GM12864 (cell line): ENCODE measurements around the gene HLA-DOA.
A peak's percentile ranks its signal among the peaks of the same experiment; 100 is the strongest.

Source experiments
- DNase-seq: peaks from one replicate; pipeline ENCODE4 v3.0.0-alpha.2; 2011; ENCODE audit warnings: low read depth
- H3K4me3 ChIP-seq: 2 replicates; pipeline ENCODE4 v1.5.1; 2011; ENCODE audit warnings: mild to moderate bottlenecking, low read depth, low read length, control low read depth
- TF ChIP-seq, protein P1 (sequence below): IDR thresholded peaks from 2 replicates; pipeline ENCODE4 v1.5.1; 2011; ENCODE audit warnings: low read depth, mild to moderate bottlenecking, moderate library complexity, low read length, control low read depth, inconsistent platforms; ENCODE audit errors: missing control alignments

HLA-DOA gene

DNA sequence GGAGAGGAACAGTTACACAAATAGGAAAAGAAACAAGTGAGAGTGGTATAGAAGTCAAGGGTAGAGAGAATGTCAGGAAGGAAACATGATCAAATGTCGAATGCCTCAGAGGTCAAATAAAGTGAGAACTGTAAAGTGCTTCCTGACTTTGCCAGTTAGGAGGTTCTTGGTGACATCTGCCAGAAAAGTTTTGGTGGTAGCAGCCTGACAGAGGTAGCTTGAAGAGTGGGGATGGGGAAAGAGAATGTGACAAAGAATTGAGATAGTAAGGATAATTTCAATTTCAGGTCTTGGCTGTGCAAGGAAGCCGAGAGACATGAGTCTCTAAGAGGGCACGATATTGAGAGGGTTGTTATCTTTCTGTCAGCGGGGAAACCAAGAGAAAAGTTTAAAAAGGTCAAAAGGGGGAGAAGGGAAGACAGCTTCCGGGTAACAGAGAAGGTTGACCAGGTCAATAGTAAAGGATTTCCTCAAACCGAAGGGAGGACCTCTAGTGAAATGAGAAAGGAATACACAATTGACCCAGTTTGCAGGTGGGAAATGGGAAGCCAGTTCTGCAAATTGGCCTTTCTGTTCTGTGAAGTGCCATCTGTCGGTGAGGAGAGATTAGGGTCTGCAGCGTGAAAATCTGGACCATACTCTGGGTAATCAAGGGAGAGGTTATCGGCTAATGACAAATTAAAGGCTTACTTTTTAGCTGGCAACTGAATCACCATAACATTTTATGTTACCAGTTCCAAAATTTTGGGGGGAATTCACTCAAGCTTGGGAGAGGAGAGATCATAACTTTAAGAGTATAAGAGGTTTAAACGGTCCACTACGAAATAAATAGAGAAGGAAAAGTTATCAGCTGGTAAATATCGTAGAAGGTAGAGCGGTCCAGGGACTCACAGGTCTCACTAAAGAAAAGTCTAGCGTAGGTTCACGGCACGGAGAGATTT is 42.0 kb downstream of the HLA-DOA start:
- no peak for DNase-seq
- peak overlapping the region; percentile 89 for H3K4me3 ChIP-seq
- TF ChIP-seq, protein P1, sequence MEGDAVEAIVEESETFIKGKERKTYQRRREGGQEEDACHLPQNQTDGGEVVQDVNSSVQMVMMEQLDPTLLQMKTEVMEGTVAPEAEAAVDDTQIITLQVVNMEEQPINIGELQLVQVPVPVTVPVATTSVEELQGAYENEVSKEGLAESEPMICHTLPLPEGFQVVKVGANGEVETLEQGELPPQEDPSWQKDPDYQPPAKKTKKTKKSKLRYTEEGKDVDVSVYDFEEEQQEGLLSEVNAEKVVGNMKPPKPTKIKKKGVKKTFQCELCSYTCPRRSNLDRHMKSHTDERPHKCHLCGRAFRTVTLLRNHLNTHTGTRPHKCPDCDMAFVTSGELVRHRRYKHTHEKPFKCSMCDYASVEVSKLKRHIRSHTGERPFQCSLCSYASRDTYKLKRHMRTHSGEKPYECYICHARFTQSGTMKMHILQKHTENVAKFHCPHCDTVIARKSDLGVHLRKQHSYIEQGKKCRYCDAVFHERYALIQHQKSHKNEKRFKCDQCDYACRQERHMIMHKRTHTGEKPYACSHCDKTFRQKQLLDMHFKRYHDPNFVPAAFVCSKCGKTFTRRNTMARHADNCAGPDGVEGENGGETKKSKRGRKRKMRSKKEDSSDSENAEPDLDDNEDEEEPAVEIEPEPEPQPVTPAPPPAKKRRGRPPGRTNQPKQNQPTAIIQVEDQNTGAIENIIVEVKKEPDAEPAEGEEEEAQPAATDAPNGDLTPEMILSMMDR = peak; percentile 61

DNA sequence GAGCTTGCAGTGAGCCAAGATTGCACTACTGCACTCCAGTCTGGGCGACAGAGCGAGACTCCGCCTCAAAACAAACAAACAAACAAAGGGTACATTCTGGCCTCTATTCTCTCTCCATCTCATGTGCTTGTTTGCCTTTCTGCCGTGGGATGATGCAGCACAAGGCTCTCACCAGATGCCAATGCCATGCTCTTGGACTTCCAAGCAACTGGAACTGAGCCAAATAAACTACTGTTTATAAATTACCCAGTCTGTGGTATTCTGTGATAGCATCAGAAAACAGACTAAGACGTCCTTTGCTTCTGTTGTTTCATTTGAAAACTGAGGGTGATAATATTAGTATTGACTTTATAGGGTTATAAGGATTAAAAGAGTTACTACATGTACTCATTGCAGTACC is 44.6 kb downstream of the HLA-DOA start:
- TF ChIP-seq, protein P1 = no peak
- H3K4me3 ChIP-seq = no peak overlapping the region
- DNase-seq = no peak

DNA sequence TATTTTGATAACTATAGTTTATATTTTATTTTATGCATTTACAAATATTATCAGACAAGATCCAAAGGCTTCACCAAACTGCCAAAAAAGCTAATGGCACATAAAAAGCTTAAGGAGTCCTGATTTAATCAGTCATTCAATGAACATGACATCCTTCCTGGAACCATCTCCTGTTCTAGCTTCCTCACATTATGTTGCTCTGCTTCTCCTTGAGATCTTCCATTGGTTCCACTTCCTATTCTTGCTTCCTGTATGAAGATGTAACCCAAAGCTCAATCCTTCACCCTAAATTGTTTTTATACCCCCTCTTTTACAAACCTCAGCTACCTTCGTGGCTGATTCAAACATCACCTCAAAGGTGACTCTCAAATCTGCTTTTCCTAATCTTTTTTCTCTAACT is 45.5 kb downstream of the HLA-DOA start:
- TF ChIP-seq, protein P1 = no peak
- no peak overlapping the region for H3K4me3 ChIP-seq
- no peak for DNase-seq

DNA sequence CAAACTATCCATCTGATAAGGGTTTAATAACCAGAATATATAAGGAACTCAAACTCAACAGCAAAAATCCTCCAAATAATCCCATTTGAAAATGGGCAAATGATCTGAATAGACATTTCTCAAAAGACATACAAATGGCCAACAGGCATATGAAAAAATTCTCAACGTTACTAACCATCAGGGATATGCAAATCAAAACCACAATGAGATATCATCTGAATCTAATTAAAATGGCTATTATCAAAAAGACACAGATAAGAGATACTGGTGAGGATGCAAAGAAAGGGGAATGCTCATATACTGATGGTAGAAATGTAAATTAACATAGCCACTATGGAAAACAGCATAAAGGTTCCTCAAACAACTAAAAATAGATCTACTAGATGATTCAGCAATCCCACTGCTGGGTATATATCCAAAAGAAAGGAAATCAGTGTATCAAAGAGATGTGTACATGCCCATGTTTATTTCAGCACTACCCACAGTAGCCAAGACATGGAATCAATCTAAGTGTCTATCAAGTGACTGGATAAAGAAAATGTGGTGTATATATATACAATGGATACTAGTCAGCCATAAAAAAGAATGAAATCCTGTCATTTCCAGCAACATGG is 47.1 kb downstream of the HLA-DOA start:
- TF ChIP-seq, protein P1 = no peak
- DNase-seq = no peak
- no peak overlapping the region for H3K4me3 ChIP-seq

DNA sequence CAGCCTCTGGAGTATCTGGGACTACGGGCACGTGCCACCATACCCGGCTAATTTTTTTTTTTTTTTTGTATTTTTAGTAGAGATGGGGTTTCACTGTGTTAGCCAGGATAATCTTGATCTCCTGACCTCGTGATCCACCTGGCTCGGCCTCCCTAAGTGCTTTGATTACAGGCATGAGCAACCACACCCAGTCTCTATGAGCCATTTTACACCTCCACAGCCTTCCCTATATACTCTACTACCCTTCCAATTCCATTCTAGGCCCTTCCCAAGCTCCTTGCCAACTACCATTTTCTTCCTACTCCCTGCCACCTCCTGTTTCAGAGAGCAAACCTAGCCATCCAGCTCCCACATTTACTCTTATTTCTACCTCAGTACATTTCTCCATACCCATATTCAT is 48.8 kb downstream of the HLA-DOA start:
- no peak overlapping the region for H3K4me3 ChIP-seq
- TF ChIP-seq, protein P1 = no peak
- DNase-seq = no peak

DNA sequence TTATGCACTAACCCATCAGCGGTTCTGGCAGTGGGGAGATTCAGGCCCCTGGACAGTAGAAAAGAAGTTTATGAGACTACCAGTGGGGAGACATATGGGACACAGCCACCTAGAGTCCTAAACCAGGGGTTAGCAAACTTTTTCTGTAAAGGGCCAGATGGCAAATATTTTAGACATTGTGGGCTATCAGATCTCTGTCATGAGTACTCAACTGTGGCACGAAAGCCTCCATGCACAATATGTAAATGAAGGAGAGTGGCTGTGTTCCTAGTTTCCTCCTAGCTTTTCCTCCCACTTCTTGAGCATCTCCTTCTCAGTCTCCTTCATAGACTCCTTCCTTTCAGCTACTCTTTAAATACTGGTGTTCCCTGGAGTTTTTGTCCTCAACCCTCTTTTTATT is 53.2 kb downstream of the HLA-DOA start:
- no peak for DNase-seq
- TF ChIP-seq, protein P1 = no peak
- H3K4me3 ChIP-seq = no peak overlapping the region
